Measurements from ENCODE around the gene TM7SF2. TPM values are rescaled to one million over a fixed set of nuclear protein-coding genes. Genes with fewer than 3 reads are reported as not detected.
A peak's percentile ranks its signal among the peaks of the same experiment; 100 is the strongest.

Gene TM7SF2
- total RNA-seq, 1 experiment from 2014 or later, result 73.8 TPM

GRCh38 chr11:65135633-65136145, 24.0 kb downstream of the TM7SF2 start:
- H3K9me3 ChIP-seq, result no peaks in the 10 kb centered on the region

GRCh38 chr11:65136515-65137096, 24.9 kb downstream of the TM7SF2 start:
- Mint-ChIP-seq H3K9me3 (ENCODE audit: unreplicated experiment) (no peaks in the 10 kb centered on the region), H3K4me3 (ENCODE audit: unreplicated experiment) (no peak overlapping the region), H3K4me1 (ENCODE audit: low read depth, unreplicated experiment) (peaks cover 8% of the 10 kb centered on the region), H3K27me3 (ENCODE audit: insufficient read depth, unreplicated experiment) (no peaks in the 10 kb centered on the region), H3K27ac (ENCODE audit: unreplicated experiment) (peak overlapping the region; percentile 100), H3K36me3 (ENCODE audit: insufficient read depth, unreplicated experiment) (peaks cover 32% of the 10 kb centered on the region)
- POLR2A ChIA-PET, result no interaction called here
- intact Hi-C loops (cut with micrococcal nuclease; ENCODE audit: unreplicated experiment), result no loop called here
- Histone ChIP-seq H3K36me3 (ENCODE audit: control insufficient read depth, insufficient read depth, low read length) (0 out of 2 replicates have a peak, but pooled peaks cover 1% of the 10 kb centered on the region), H3K4me1 (0 out of 2 replicates have a peak, but pooled peaks cover 5% of the 10 kb centered on the region), H3K4me3 (ENCODE audit: low read depth, low read length) (no peak overlapping the region), H3K27me3 (replicated peaks; ENCODE audit: control insufficient read depth, insufficient read depth, low read length) (no peaks in the 10 kb centered on the region), H3K9me3 (no peaks in the 10 kb centered on the region)
- BruUV-seq (replicated peaks), result no TSS peak
- CTCF ChIA-PET, result interaction anchor here (1.9 kb wide), 1 partner anchor 19 kb away, joined by 9 read pairs; the partner anchor contains the start of gene ZNHIT2
- TF ChIP-seq, protein P1, sequence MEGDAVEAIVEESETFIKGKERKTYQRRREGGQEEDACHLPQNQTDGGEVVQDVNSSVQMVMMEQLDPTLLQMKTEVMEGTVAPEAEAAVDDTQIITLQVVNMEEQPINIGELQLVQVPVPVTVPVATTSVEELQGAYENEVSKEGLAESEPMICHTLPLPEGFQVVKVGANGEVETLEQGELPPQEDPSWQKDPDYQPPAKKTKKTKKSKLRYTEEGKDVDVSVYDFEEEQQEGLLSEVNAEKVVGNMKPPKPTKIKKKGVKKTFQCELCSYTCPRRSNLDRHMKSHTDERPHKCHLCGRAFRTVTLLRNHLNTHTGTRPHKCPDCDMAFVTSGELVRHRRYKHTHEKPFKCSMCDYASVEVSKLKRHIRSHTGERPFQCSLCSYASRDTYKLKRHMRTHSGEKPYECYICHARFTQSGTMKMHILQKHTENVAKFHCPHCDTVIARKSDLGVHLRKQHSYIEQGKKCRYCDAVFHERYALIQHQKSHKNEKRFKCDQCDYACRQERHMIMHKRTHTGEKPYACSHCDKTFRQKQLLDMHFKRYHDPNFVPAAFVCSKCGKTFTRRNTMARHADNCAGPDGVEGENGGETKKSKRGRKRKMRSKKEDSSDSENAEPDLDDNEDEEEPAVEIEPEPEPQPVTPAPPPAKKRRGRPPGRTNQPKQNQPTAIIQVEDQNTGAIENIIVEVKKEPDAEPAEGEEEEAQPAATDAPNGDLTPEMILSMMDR (IDR thresholded peaks at IDR 0.05; ENCODE audit: insufficient read depth in 1 of 2, low read depth in 1 of 2, low read length in 1 of 2, severe bottlenecking in 1 of 2, unreplicated experiment in 1 of 2), result no peak
- peak in 1 of 2 experiments; percentile 10 for DNase-seq

More at GRCh38 chr11:65135633-65136145, 24.0 kb downstream of the TM7SF2 start:
- Mint-ChIP-seq H3K4me1 (ENCODE audit: low read depth, unreplicated experiment) (peaks cover 8% of the 10 kb centered on the region), H3K27me3 (ENCODE audit: insufficient read depth, unreplicated experiment) (no peaks in the 10 kb centered on the region), H3K27ac (ENCODE audit: unreplicated experiment) (peak overlapping the region; percentile 100), H3K9me3 (ENCODE audit: unreplicated experiment) (no peaks in the 10 kb centered on the region), H3K4me3 (ENCODE audit: unreplicated experiment) (peak overlapping the region; percentile 93), H3K36me3 (ENCODE audit: insufficient read depth, unreplicated experiment) (peaks cover 38% of the 10 kb centered on the region)
- CTCF ChIA-PET, result interaction anchor here (0.8 to 2.5 kb wide), 11 partner anchors 12 to 214 kb away, joined by 3 to 22 read pairs (median 5); partner anchors contain the start of genes CAPN1, FAU, MRPL49 and POLA2
- BruUV-seq (replicated peaks), result no TSS peak
- Histone ChIP-seq H3K4me1 (0 out of 2 replicates have a peak, but pooled peaks cover 5% of the 10 kb centered on the region), H3K36me3 (ENCODE audit: control insufficient read depth, insufficient read depth, low read length) (peaks cover 6% of the 10 kb centered on the region), H3K27me3 (replicated peaks; ENCODE audit: control insufficient read depth, insufficient read depth, low read length) (no peaks in the 10 kb centered on the region), H3K4me3 (ENCODE audit: low read depth, low read length) (peak overlapping the region; percentile 30)
- DNase-seq, result peak in 1 of 2 experiments; percentile 15
- intact Hi-C loops (cut with micrococcal nuclease; ENCODE audit: unreplicated experiment), result loop anchor here (1.0 kb wide), 1 partner anchor 46 kb away; the partner anchor contains the start of gene CAPN1
- POLR2A ChIA-PET, result interaction anchor here (0.5 to 2.7 kb wide), 17 partner anchors 10 to 818 kb away, joined by 3 to 48 read pairs (median 4); partner anchors contain the start of genes CAPN1, FAU, MRPL49 and POLA2
- TF ChIP-seq, protein P1 (IDR thresholded peaks at IDR 0.05; ENCODE audit: insufficient read depth in 1 of 2, low read depth in 1 of 2, low read length in 1 of 2, severe bottlenecking in 1 of 2, unreplicated experiment in 1 of 2), result no peak

GRCh38 chr11:65141896-65142494, 30.3 kb downstream of the TM7SF2 start:
- Mint-ChIP-seq H3K9me3 (ENCODE audit: unreplicated experiment) (no peaks in the 10 kb centered on the region), H3K27ac (ENCODE audit: unreplicated experiment) (no peak overlapping the region), H3K27me3 (ENCODE audit: insufficient read depth, unreplicated experiment) (no peaks in the 10 kb centered on the region), H3K4me1 (ENCODE audit: low read depth, unreplicated experiment) (no peaks in the 10 kb centered on the region), H3K4me3 (ENCODE audit: unreplicated experiment) (no peak overlapping the region), H3K36me3 (ENCODE audit: insufficient read depth, unreplicated experiment) (no peaks in the 10 kb centered on the region)
- BruUV-seq (replicated peaks), result no TSS peak
- TF ChIP-seq, protein P1 (IDR thresholded peaks at IDR 0.05; ENCODE audit: insufficient read depth in 1 of 2, low read depth in 1 of 2, low read length in 1 of 2, severe bottlenecking in 1 of 2, unreplicated experiment in 1 of 2), result no peak
- no peaks in the 10 kb centered on the region for H3K36me3 ChIP-seq (ENCODE audit: control insufficient read depth, insufficient read depth, low read length)
- ChIA-PET POLR2A (no interaction called here), CTCF (no interaction called here)
- DNase-seq, result peak in 1 of 2 experiments; percentile 26
- H3K4me3 ChIP-seq (ENCODE audit: low read depth, low read length), result no peak overlapping the region
- no peaks in the 10 kb centered on the region; the same call in 1 of the 2 replicates for H3K27me3 ChIP-seq (replicated peaks; ENCODE audit: control insufficient read depth, insufficient read depth, low read length)
- peaks cover 1% of the 10 kb centered on the region; the same call in 1 of the 2 replicates for H3K9me3 ChIP-seq
- intact Hi-C loops (cut with micrococcal nuclease; ENCODE audit: unreplicated experiment), result no loop called here
- H3K4me1 ChIP-seq, result no peaks in the 10 kb centered on the region

Data from Caco-2 (cell line).